Hindlimb muscle (tissue), 1 donor: ENCODE measurements around the gene LRRC61. TPM values are rescaled to one million over a fixed set of nuclear protein-coding genes. Genes with fewer than 3 reads are reported as not detected.
"Not testable (repeated sequence)": the region's sequence is repeated elsewhere in the genome, so short reads cannot be mapped to it uniquely, and the experiment has no call there.

ENCODE experiments used
- DNase-seq: peaks from one replicate; pipeline ENCODE4 v3.0.0-alpha.2; 2013
- polyA plus RNA-seq: library from polyadenylated mRNA; unstranded; fragments of 120-200 nt; gene quantifications from one replicate; pipeline ENCODE4 v1.2.1, GENCODE V29; 2013; ENCODE audit not compliant: insufficient read length

The LRRC61 gene
- polyA plus RNA-seq, 1 donor = 11.3 TPM

DNA sequence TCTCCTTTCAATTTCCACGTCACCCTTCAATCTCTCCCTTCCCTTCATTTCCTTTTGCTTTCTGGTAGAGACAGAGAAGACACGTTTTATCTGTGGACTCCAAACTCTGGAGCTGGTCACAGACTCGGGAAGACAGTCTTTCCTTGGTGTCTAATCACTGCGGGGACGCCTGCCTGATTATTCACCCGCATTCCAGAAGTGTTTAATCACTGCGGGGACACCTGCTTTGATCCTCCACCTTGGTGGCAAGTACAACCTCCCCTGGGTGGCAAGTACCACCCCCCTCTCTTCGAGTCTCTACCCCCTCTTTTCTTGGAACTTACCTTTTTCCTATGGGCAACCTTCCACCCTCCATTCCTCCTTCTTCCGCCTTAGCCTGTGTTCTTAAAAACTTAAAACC lies 15.3 kb upstream of the LRRC61 start:
- DNase-seq = no peak

DNA sequence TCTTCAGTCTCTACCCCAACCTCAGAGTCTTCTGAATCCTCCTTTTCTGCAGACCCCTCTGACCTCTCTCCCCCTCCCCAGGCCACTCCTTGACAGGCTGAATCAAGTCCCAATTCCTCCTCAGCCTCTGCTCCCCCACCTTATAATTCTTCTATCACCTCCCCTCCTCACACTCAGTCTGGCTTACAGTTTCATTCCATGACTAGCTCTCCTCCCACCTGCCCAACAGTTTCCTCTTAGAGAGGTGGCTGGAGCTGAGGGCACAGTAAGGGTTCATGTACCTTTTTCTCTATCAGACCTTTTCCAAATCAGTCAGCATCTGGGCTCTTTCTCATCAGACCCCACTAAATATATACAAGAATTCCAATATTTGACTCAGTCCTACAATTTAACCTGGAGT lies 14.6 kb upstream of the LRRC61 start:
- DNase-seq = no peak

DNA sequence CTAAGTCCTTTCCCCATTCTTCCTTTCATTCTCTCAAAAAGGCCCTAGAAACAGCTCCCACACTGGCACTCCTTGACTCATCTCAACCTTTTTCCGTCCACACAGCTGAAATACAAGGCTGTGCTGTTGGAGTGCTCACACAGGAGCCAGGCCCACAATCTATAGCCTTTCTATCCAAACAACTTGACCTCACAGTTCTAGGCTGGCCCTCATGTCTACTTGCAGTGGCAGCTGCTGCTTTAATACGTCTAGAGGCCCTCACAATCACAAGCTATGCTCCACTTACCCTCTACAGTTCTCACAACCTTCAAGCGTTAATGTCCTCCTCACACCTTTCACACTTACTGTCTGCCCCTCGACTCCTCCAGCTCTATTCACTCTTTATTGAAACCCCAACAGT lies 12.0 kb upstream of the LRRC61 start:
- DNase-seq = no peak

DNA sequence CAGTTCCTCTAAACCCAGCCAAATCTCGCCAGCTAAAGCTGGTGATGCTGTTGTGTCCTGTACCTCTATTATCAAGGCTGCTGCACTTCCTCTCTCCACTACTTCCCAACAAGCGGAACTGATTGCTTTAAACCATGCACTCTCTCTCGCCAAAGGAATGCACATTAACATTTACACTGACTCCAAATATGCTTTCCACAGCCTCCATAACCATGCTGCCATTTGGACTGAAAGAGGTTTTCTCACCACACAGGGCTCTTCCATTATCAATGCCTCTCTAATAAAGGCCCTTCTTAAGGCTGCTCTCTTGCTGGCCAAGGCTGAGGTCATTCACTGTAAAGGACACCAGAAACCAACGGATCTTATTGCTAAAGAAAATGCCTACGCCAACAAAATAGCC lies 11.4 kb upstream of the LRRC61 start:
- no peak for DNase-seq

DNA sequence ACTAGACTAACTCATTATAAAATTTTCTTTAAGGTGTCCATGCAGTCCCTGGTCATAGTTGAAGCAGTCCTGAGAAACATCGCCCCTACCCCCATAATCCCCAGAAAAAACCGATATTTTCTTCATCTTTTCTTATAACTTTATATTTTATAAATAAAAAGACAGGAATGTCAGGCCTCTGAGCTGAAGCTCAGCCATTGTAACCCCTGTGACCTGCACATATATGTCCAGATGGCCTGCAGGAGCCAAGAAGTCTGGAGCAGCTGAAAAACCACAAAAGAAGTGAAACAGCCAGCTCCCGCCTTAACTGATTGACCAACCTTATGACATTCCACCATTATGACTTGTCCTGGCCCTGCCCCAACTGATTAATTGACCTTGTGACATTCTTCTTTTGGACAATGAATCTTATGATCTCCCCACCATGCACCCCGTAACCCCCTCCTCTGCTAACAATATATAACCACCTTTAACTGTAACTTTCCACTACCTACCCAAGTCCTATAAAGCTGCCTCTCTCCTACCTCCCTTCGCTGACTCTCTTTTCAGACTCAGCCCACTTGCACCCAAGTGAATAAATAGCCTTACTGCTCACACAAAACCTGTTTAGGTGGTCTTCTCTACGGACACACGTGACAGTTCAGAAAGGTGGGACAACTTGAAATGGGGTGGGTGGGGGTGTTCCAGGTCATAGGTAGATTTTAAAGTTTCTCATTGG lies 10.3 kb upstream of the LRRC61 start:
- DNase-seq = not testable (repeated sequence)

DNA sequence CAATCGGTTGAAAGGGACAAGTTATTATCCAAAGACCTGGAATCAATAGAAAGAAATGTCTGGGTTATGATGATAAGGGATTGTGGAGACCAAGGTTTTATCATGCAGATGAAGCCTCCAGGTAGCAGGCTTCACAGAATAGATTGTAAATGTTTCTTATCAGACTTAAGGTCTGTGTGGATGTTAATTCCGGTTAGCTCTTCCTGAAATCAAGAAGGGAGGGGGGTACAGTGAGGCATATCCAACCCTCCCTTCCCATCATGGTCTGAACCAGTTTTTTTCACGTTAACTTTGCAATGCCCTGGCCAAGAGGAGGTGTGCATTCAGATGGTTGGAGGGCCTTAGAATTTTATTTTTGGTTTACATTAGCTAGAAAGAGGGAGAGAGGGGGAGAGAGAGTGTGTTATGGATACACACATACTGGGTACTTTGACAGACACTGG lies 9.8 kb upstream of the LRRC61 start:
- DNase-seq = no peak

DNA sequence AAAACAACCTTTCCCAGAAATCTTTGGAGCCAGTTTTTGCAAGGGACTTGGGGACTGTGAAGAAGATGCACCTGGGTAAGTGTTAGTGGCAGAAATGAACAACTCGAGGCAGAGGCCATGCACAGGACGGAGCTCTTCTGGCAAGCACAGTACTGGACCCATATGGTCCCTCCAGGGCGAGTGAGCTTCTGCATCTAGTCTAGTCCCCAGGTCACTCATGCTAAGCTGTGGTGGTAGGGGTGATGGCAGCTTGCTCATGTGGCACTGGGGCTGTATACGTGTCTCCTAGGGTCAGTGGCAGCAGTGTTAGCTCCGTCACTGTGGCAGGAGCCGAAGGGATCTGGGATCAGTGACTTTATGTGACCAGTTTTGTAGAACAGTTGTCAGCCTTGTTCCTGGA lies 9.3 kb upstream of the LRRC61 start:
- DNase-seq = no peak

DNA sequence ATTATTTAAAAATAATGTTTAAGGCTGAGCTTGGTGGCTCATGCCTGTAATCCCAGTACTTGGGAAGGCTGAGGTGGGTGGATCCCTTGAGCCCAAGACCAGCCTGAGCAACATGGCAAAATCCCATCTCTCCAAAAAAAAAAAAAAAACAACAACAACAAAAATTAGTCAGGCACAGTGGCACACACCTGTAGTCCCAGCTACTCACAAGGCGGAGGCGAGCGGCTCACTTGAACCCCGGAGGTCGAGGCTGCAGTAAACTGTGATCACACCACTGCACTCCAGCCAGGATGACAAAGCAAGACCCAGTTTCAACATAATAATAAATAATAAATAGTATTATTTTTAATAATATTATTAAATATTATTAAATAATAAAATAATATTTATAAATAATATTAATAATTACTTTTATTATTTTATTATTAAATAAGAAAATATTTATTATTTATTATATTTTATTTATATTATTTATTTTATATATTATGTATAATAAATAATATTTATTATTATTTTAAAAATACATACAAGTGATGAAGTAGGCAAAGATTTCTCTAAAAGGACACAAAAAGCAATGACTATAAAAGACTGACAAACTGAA lies 8.4 kb upstream of the LRRC61 start:
- DNase-seq = no peak

DNA sequence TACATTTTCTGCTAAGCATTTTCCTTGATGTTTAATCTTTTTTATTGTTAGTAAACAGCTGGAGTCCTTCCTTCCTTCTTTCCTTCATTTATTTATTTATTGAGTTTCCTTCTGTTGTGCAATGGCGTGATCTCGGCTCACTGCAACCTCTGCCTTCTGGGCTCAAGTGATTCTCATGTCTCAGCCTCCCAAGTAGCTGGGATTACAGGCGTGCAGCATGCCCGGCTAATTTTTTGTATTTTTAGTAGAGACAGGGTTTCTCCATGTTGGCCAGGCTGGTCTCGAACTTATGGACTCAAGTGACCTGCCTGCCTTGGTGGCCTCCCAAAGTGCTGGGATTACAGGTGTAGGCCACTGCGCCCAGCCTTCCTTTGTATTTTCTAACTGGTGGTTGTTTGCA lies 6.2 kb upstream of the LRRC61 start:
- not testable (repeated sequence) for DNase-seq

DNA sequence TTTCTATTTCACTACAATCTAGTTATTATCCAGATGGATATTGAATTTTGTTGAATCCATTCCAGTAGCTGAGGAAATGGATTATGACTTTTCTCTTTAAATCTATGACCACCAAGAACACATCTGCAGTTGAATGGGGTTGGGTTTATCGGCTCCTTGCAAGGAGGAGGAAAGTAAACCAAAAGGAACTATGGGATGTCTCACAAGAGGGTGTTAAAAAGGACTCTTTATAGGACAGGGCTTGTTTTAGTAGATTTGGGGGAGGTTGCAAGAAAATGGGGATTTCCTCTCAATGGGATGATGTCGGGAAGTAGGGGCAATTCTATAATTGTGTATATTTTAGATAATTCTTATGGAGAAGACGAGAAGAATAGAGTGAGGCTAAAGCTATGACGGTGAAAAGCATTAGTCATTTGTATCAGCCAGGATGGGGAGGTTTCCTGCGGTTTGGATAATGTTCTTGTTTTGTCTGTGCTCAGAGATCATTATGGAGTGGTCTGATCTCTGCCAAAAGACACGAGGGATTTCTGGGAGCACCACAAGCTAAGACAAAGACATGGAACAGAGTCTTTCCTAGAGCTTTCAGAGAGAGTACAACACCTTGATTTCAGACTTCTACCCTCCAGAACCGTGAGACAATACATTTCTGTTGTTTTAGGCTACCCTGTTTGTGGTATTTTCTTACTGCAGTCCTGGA lies 5.3 kb upstream of the LRRC61 start:
- DNase-seq = no peak

DNA sequence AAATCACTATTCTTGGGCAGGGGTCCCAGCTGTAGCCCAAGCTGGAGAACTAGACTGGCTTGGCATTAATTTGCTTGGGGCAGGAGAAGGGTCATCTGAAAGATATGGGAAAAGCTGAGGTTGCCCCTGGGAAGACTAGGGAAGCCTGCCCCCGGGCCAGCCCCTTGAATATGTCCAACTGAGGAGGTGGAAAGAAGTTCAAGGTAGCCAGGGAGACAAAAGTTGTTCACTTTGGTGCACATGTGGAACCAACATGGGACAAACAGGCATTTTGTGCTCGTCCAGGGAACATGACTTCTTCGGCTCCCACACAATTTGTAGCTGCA lies 1.4 kb upstream of the LRRC61 start:
- DNase-seq = no peak

DNA sequence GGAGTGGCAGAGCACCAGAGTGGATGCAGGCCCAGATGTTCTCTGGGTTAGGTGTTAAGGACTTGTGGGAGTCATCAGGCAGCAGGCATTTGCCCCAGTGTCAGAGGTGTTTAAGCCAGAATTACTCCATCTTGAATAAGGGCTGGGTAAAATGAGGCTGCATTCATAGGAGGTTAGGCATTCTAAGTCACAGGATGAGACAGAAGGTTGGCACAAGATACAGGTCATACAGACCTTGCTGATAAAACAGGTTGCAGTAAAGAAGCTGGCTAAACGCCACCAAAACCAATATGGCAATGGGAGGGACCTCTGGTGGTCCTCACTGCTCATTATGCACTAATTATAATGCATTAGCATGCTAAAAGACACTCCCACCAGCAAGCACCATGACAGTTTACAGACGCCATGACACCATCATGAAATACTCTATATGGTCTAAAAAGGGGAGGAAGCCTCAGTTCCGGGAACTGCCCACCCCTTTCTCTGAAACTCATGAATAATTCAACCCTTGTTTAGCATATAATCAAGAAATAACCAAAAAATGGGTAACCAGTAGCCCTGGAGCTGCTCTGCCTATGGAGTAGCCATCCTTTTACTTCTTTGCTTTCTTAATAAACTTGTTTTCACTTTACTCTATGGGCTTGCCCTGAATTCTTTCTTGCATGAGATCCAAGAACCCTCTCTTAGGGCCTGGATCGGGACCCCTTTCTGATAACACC lies 882 bp upstream of the LRRC61 start:
- no peak for DNase-seq

DNA sequence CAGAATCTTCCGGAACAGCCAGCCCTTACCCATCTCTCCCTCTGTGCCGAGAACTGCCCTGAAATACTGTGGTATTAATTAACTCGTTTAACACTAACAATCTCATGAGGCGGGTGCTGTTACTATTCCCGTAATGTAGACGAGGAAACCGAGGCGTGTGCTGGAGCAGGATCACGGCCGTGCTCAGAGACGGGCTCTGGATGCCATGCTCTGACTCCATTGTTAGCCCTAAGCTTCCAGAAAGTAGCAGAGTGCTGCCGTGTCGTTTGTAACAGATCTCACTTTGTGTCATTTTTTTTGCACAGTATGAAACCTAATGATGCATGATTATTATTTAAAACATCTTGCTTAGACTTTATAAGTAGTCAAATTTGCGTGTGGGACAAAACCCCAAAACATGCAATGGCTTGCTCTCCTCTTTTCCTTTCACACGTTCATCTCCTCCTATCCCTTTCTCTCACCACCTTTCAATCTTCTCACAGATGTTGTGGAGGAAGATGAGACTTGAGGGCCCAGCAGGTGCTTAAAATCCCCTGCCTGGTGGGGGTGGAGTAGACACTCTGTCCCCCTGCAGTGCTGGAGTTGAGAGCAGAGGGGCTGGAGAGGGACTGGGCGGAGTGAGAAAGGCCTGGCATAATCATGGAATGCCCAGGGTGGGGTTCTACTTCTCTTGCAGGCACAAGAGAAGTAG lies 672 bp downstream of the LRRC61 start:
- no peak for DNase-seq

DNA sequence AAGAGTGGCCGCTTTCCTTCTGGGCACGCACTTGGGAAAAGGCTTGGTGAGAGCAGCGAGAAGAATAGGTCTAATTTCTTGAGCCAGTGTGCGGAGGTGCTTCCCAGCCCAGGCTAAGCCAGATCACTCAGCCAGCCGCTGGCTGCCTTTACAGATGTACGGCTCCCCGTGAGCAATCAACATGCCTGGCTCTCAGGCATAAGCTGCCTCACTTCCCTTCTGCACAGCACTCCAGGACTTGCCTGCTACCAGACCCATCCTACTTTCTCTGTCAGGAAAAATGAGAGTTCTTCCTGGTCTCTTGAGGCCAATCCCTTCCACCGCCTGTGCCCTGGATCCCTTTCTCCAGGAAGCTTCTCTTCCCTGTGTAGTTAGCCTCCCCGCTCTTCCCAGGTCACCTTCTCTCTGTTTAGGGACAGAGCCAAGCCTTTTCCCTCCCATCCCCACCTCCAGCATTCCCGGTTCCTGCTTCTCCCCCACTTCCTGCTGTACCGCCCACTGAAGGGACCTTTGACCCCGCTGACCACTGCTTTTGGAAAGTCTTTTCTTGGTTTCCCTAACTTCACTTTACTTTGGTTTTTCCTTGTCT lies 1.3 kb downstream of the LRRC61 start:
- DNase-seq = no peak

DNA sequence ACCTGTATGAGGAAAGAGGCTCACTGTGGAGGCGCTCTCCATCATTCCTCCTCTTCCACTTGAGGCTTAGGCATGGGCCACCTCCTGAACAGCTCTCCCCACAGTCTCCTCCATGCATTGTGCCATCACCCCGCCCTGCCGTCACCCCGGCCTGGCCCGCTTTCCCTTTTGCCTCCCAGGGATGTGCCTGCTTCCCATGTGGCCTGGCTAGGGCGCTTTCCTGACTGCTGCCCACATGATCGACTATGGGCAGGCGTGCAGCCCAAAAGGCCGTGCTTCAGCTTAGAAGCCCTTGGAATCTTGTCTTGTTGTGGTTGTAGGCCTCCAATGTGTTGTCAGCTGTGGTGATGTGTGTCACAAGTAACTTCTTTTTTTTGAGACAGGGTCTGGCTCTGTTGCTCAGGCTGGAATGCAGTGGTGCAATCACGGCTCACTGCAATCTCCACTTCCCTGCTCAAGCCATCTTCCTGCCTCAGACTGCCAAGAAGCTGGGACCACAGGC lies 2.0 kb downstream of the LRRC61 start:
- no peak for DNase-seq

DNA sequence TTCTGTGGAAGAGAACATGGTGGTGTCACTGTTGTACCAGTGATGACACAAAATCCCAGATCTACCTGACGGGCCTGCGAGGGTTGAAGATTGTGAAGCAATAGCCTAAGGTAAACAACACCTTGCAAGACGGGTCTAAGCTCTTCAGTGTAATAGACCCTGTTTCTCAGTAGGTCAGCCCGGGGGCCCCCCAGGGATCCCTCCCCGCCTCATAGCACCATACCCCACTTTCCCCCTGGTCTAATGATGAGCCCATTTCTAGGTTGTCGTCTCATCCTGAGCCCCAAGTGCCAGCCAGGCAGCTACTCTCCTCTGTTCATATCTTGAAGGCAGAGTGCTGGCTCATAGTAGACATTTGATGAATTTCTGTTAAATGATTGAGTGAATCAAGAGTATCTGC lies 2.7 kb downstream of the LRRC61 start:
- DNase-seq = no peak

DNA sequence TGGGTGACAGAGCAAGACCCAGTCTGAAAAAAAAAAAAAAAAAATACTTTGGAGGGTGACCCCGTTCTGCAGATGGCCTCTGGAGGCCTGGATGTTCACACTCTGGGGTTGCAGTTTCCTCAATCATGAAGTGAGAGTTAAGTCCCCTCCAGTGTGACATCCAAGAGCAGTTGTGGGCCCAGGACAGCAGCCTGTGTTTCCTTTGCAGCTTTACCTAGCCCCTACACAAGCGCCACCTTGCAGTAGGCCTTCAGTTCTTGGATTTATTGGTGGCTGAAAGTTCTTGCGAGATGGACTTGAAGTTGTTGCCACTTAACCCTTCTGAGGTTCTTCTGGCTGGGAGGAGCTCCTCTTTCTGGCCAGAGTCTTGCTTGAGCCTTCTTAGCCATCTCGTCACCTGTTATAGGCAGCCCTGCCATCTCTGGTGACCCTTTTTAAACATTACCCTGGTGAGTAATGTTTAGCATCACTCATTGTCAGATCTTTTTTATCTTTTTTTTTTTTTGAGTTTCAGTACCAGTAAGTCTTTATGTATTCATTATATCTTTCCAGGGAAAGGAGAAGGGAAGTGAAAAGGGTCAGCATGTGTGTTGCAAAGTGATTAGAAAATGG lies 3.6 kb downstream of the LRRC61 start:
- no peak for DNase-seq

DNA sequence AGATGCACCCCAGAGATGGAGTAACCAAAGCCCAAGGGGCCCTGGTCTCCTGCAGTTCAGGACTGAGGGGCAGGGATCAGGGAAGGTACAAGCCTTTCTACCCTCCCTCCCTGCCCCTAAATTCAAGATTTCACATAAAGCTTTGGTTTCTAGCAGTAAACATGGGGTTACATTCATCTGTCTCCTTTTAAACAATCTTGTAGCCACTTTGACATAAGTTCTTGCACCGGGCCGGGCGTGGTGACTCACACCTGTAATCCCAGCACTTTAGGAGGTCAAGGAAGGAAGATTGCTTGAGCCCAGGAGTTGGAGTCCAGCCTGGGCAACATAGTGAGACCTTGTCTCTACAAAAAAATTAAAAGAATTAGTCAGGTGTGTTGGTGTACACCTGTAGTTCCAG lies 4.2 kb downstream of the LRRC61 start:
- no peak for DNase-seq

DNA sequence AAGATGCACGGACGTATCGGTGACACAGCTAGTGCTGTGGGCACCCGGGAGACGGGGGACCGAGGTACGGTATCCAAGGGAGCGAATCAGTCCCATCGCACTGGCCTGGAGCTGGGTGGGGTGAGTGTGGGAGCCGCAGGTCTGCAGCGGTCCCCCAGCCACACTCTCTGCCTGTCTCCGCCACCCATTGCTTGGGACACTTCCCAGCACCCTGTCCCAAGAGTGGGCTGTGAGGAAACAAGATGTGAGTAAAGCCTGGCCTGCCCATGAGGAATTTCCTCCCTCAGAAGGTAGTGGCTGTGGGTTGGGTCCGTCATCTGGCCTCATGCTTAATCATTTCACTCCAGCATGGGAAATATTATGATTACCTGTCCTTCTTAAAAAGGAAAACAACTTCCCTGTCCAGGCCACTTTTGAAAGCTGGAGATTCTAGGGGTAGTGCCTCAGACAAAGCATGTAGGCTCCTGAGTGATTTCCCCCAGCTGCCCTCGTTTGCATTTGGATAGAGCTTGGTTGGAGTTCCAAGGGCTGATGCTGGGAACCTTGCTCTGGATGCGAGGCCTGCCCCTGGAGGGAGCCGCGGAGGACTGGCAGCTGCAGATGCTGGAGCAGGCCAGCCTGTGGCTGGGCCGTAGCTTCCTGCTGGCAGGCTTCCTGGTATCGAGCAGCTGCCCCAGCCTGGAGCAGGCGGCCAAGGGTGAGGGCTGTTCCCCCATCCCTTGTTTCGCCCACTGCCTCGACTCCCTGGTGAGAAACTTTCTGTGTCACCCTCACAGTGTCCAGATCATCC lies 6.4 kb downstream of the LRRC61 start:
- peak; percentile 28 for DNase-seq

DNA sequence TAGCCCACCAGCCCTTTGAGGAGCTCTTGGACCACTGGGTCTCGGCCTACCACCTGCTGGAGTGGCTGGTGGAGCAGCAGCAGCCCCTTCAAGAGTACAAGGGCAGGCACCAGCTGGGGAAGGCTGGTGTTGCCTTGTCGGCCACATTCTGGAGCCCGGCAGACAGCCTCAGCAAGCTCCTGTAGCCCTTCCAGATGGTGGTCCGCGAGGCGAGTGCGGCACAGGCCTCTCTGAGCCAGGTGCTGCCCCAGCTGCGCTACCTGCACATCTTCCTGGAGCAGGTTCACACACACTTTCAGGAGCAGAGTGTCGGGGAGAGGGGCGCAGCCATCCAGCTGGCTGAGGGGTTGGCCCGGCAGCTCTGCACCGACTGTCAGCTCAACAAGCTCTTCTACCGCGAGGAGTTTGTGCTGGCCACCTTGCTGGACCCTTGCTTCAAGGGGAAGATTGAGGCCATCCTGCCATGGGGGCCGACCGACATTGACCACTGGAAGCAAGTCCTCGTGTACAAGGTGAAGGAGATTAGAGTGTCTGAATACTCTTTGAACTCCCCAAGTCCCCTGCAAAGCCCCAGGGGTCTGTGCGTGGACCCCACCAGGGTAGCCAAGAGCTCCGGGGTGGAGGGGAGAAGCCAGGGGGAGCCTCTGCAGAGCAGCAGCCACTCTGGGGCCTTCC lies 7.2 kb downstream of the LRRC61 start:
- DNase-seq = no peak
